ENCODE results near the gene CENPC. TPM values are rescaled to one million over a fixed set of nuclear protein-coding genes. Genes with fewer than 3 reads are reported as not detected.
"Not testable (repeated sequence)": the region's sequence is repeated elsewhere in the genome, so short reads cannot be mapped to it uniquely, and the experiment has no call there.

Gene CENPC
- total RNA-seq, 1 experiment from 2014 or later, result 4.4 TPM

DNA sequence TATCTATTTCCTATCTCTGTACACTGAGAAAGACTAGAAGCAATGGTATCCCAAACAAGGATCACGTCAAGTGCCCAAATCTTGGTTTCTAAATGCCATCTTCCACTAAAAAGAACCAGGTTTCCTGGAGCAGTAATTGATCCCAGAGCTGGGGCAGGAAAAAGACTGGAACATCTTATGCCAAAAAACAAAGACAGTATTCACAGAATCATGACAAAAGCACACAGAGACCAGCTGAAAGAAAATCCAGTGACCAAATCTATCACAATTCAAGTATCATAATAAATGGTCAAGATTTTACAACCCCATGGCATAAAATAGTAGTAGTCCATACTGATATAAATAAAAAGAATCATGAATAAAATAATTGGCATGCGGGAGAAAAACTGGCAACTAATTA, 44.9 kb downstream of the CENPC start:
- DNase-seq (ENCODE audit: low read depth), result no peak

GRCh38 chr4:67499799-67500198, 45.5 kb downstream of the CENPC start:
- in situ Hi-C loops (cut with HindIII; ENCODE audit: low pct_unique_long_range_greater_than_20kb, low sequenced_read_pairs), result no loop called here

More for the DNA sequence above, 44.9 kb downstream of the CENPC start:
- in situ Hi-C loops (cut with HindIII; ENCODE audit: low pct_unique_long_range_greater_than_20kb, low sequenced_read_pairs), result no loop called here

DNA sequence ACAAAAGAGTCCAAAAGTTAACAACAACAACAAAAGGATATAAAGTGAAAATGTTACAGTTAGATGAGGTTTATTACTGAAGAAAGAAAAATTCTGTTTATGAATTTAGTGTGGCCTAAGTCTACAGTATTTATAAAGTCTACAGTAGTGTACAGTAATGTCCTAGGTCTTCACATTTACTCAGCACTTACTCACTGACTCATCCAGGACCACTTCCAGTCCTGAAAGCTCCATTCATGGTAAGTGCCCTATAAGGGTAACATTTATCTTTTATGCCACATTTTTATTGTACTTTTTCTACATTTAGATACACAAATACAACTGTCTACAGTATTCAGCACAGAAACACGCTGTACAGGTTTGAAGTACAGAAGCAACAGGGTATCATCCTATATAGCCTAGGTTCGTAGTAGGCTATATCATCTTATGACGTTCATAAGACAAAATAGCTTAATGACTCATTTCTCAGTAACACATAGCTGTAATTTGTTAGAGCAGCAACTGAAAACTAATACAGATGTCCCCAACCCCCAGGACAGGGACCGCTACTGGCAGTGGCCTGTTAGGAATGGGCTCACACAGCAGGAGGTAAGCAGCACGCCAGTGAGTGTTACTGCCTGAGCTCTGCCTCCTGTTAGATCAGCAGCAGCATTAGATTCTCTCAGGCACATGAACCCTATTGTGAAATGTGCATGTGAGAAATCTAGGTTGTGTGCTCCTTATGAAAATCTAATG, 61.3 kb downstream of the CENPC start:
- DNase-seq (ENCODE audit: low read depth), result no peak

More at GRCh38 chr4:67499799-67500198, 45.5 kb downstream of the CENPC start:
- no peak for DNase-seq (ENCODE audit: low read depth)

GRCh38 chr4:67480810-67481209, 64.5 kb downstream of the CENPC start:
- in situ Hi-C loops (cut with HindIII; ENCODE audit: low pct_unique_long_range_greater_than_20kb, low sequenced_read_pairs), result no loop called here
- DNase-seq (ENCODE audit: low read depth), result no peak

More for the DNA sequence above, 61.3 kb downstream of the CENPC start:
- in situ Hi-C loops (cut with HindIII; ENCODE audit: low pct_unique_long_range_greater_than_20kb, low sequenced_read_pairs), result no loop called here

- no peak for DNase-seq (ENCODE audit: low read depth)
- in situ Hi-C loops (cut with HindIII; ENCODE audit: low pct_unique_long_range_greater_than_20kb, low sequenced_read_pairs), result no loop called here
Observed at GRCh38 chr4:67475155-67475554, 70.1 kb downstream of the CENPC start.

- no peak for DNase-seq (ENCODE audit: low read depth)
- in situ Hi-C loops (cut with HindIII; ENCODE audit: low pct_unique_long_range_greater_than_20kb, low sequenced_read_pairs), result no loop called here
Observed at GRCh38 chr4:67470871-67471270, 74.4 kb downstream of the CENPC start.

- in situ Hi-C loops (cut with HindIII; ENCODE audit: low pct_unique_long_range_greater_than_20kb, low sequenced_read_pairs), result no loop called here
- DNase-seq (ENCODE audit: low read depth), result no peak
Observed at GRCh38 chr4:67468830-67469229, 76.5 kb downstream of the CENPC start.

DNA sequence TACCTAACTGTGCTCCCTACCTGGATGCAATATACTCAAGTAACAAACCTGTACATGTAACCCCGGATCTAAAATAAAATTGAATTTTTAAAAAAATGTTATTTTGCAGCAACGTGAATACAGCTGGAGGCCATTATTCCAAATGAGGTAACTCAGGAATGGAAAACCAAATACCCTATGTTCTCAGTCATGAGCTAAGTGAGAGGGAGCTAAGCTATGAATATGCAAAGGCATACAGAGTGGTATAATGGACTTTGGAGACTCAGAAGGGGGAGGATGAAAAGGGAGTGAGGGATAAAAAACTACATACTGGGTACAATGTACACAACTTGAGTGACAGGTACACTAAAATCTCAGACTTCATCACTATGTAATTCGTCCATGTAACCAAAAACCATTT, 78.6 kb downstream of the CENPC start:
- no peak for DNase-seq (ENCODE audit: low read depth)
- in situ Hi-C loops (cut with HindIII; ENCODE audit: low pct_unique_long_range_greater_than_20kb, low sequenced_read_pairs), result no loop called here

DNA sequence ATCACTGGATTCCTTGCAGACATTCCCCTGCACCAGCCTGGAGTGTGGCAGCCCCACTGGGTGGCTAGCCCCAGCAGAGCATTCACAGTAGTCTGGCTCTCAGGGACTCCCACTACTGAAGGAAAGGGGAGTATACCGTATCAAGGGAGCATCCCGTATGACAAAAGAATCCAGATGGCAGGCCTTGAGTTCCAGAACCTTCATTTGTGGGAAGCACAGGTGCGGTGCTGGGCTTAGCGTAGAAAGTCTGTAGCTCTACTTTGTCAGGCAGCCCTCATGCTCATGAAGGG, 79.6 kb downstream of the CENPC start:
- DNase-seq (ENCODE audit: low read depth), result no peak
- in situ Hi-C loops (cut with HindIII; ENCODE audit: low pct_unique_long_range_greater_than_20kb, low sequenced_read_pairs), result no loop called here

DNA sequence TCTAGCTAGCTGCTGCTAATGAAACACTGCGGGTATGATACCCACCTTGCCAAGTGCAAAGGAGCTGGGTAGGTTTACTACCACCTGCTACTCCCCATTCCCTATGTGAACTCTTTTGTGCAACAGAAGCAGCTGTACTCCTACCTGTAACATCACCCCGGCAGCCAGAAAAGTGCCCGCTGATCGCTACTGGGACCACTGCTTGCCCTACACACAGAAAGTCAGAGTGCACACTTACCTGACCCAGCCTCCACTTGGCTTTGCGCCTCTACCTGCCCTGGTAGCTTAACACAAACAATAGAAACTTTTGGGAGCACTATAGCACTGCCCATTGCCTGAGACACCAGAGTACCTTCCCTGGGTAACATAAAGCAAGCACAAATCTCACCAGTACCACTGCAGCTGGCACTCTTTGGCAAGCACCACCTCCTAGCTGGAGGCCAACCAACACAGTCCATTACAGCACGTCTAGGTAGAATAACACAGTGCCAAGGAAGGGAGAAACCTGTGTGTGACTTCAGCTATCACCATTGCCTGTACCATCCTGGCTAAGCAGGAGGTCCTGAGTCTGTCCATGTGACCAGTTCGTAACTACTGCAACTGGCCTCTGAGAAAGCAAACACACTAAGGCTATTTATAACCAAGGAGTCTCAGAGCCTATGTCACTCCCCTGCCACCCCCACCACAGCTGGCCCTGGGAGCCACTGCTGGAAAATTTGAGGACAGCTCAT, 80.1 kb downstream of the CENPC start:
- in situ Hi-C loops (cut with HindIII; ENCODE audit: low pct_unique_long_range_greater_than_20kb, low sequenced_read_pairs), result no loop called here
- no peak for DNase-seq (ENCODE audit: low read depth)

DNA sequence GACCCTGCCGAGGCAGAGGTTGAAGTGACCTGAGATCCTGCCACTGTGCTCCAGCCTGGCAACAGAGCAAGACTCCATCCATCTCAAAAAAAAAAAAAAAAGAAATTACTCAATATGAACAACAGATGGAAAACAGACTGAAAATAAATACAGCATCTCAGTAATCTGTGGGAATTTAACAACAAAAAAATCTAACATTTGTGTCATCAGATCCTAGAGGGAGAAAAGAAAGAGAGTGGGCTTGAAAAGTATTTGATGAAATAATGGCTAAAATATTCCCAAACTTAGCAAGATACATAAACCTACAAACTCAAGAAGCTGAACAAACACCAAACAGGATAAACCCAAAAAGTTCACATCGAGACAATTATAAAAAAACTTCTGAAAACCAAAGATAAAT, 84.7 kb downstream of the CENPC start:
- in situ Hi-C loops (cut with HindIII; ENCODE audit: low pct_unique_long_range_greater_than_20kb, low sequenced_read_pairs), result no loop called here
- no peak for DNase-seq (ENCODE audit: low read depth)

- no peak for DNase-seq (ENCODE audit: low read depth)
- in situ Hi-C loops (cut with HindIII; ENCODE audit: low pct_unique_long_range_greater_than_20kb, low sequenced_read_pairs), result no loop called here
Observed at GRCh38 chr4:67459164-67459563, 86.1 kb downstream of the CENPC start.

DNA sequence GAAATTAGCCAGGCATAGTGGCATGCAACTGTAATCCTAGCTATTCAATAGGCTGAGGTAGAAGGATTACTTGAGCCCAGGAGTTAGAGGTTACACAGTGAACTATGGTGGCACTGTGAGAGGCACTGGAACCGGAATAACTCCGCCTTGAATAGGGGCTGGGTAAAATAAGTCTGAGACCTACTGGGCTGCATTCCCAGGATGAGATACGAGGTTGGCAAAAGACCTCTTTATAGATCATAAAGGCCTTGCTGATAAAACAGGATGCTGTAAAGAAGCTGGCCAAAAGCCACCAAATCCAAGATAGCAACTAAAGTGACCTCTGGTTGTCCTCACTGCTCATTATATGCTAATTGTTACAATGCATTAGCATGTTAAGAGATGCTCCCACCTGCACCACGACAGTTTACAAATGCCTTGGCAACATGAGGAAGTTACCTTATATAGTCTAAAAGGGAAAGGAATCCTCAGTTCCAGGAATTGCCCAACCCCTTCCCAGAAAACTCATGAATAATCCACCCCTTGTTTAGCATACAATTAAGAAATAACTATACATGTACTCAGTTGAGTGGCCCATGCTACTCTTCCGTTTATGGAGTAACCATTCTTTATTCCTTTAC, 88.6 kb downstream of the CENPC start:
- in situ Hi-C loops (cut with HindIII; ENCODE audit: low pct_unique_long_range_greater_than_20kb, low sequenced_read_pairs), result no loop called here
- DNase-seq (ENCODE audit: low read depth), result no peak

DNA sequence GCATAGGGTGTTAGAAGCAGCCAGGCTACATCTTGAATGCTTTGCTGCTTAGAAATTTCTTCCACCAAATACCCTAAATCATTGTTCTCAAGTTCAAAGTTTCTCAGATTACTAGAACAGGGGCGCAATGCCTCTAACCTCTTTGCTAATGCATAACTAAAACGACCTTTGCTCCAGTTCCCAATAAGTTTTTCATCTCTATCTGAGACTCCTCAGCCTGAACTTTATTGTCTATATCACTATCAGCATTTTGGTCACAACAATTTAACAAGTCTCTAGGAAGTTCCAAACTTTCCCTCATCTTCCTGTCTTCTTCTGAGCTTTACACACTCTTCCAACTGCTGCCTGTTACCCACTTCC, 92.5 kb downstream of the CENPC start:
- DNase-seq (ENCODE audit: low read depth); in situ Hi-C loops (cut with HindIII; ENCODE audit: low pct_unique_long_range_greater_than_20kb, low sequenced_read_pairs): not testable (repeated sequence)

- no peak for DNase-seq (ENCODE audit: low read depth)
- in situ Hi-C loops (cut with HindIII; ENCODE audit: low pct_unique_long_range_greater_than_20kb, low sequenced_read_pairs), result no loop called here
Observed at GRCh38 chr4:67452100-67452845, 93.0 kb downstream of the CENPC start.

GRCh38 chr4:67451464-67451863, 93.8 kb downstream of the CENPC start:
- DNase-seq (ENCODE audit: low read depth), result no peak
- in situ Hi-C loops (cut with HindIII; ENCODE audit: low pct_unique_long_range_greater_than_20kb, low sequenced_read_pairs), result no loop called here

DNA sequence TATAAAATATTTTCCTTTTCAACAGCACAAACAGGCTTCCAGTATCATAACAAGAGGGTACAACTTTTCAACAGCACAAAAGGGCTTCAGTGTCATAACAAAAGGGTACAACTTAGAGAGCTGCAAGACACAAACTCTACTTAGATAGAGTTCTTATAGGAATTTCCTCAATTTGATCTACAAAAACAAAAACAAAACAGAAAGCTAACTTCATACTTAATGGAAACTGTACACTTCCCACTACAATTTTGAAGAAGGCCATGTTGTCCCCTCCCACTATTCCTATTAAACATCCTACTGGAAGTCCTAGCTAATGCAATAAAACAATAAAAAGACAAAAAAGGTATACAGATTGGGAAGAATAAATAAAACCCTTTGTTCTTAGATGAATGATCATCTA, 96.7 kb downstream of the CENPC start:
- in situ Hi-C loops (cut with HindIII; ENCODE audit: low pct_unique_long_range_greater_than_20kb, low sequenced_read_pairs), result no loop called here
- no peak for DNase-seq (ENCODE audit: low read depth)

DNA sequence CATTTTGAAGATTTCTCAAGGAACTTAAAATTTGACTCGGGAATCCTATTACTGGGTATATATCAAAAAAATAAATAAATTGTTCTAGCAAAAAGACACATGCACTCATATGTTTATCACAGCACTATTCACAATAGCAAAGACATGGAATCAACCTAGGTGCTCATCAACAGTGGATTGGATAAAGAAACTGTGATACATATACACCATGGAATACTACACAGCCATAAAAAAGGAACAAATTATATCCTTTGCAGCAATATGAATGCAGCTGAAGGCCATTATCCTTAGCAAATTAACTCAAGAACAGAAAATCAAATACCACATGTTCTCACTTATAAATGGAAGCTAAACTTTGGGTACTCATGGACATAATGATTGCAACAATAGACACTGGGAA, 97.4 kb downstream of the CENPC start:
- in situ Hi-C loops (cut with HindIII; ENCODE audit: low pct_unique_long_range_greater_than_20kb, low sequenced_read_pairs), result no loop called here
- DNase-seq (ENCODE audit: low read depth), result no peak

GRCh38 chr4:67446811-67447210, 98.5 kb downstream of the CENPC start:
- in situ Hi-C loops (cut with HindIII; ENCODE audit: low pct_unique_long_range_greater_than_20kb, low sequenced_read_pairs), result no loop called here
- no peak for DNase-seq (ENCODE audit: low read depth)

Data from Caki2 (cell line).